Nephron progenitor cell (in vitro differentiated cells): Measurements from ENCODE around the gene DUS1L.

Experiments
- DNase-seq: peaks from one replicate; pipeline ENCODE4 v3.0.0; 2021
- H3K27ac Mint-ChIP-seq: 2 replicates; pipeline ENCODE4 v1.8.0; 2021; ENCODE audit warnings: mild to moderate bottlenecking, moderate library complexity, mixed read lengths
- H3K27me3 Mint-ChIP-seq: 2 replicates; pipeline ENCODE4 v1.8.0; 2021; ENCODE audit warnings: mild to moderate bottlenecking, low read depth, mixed read lengths; ENCODE audit not compliant: poor library complexity
- H3K36me3 Mint-ChIP-seq: 2 replicates; pipeline ENCODE4 v1.8.0; 2021; ENCODE audit warnings: low read depth, mixed read lengths
- H3K4me1 Mint-ChIP-seq: 2 replicates; pipeline ENCODE4 v1.8.0; 2021; ENCODE audit warnings: mixed read lengths
- H3K4me3 Mint-ChIP-seq: 2 replicates; pipeline ENCODE4 v1.8.0; 2021; ENCODE audit warnings: mild to moderate bottlenecking, moderate library complexity, mixed read lengths
- H3K9me3 Mint-ChIP-seq: 2 replicates; pipeline ENCODE4 v1.8.0; 2021; ENCODE audit warnings: mild to moderate bottlenecking, moderate library complexity, mixed read lengths
- TF ChIP-seq, protein P1 (sequence below): fragments of 200-600 bp; sonication (generic); IDR thresholded peaks from 2 replicates; pipeline ENCODE4 v1.5.0; 2021; ENCODE audit warnings: antibody characterized with exemption

The DUS1L gene

DNA sequence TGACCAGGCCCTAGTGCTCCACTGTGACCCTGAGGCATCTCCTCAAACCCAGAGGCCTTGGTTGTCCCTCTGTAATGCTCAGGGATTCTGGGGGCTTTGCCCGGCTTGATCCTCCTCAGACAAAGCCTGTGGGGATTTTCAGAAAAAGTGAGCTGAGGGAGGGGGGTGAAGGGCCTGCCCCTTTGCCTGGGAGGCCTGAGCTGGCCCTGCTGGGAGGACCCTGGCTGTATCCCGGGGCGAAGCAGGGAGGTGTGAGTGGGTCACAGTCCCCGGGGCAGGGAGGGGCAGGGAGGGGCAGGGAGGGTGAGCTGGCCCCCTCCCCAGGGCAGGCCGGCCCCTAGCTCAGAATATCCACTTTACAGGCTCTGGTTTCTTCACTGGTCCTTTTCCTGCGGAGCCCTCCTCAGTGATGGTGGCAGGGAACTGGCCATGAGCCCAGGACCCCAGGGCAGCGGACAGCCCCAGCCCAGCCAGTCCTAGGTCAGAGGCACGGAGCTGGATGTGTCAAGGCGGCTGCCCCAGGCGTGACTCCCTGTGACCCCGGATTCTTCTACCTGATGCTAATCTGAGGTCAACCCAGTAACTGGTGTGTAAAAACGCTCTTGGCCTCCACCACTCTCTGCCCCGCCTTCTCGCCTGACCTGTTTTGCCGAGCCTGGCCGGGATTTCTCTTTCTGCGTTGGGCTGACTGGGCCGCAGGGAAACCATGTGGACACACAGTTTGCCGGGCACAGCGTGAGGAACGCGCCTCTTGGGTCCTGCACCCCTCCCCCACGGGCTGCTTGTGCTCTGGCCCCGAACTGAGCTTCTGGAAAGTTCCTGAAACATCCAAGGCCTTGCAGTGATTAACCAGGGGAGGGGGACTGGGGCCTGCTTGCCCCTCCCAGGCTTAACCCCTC is 38.2 kb upstream of the DUS1L start:
- no peaks in the 10 kb centered on the region for H3K9me3 Mint-ChIP-seq
- peak; percentile 54 for DNase-seq
- TF ChIP-seq, protein P1, sequence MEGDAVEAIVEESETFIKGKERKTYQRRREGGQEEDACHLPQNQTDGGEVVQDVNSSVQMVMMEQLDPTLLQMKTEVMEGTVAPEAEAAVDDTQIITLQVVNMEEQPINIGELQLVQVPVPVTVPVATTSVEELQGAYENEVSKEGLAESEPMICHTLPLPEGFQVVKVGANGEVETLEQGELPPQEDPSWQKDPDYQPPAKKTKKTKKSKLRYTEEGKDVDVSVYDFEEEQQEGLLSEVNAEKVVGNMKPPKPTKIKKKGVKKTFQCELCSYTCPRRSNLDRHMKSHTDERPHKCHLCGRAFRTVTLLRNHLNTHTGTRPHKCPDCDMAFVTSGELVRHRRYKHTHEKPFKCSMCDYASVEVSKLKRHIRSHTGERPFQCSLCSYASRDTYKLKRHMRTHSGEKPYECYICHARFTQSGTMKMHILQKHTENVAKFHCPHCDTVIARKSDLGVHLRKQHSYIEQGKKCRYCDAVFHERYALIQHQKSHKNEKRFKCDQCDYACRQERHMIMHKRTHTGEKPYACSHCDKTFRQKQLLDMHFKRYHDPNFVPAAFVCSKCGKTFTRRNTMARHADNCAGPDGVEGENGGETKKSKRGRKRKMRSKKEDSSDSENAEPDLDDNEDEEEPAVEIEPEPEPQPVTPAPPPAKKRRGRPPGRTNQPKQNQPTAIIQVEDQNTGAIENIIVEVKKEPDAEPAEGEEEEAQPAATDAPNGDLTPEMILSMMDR = no peak
- peaks cover 5% of the 10 kb centered on the region for H3K36me3 Mint-ChIP-seq
- peak overlapping the region; percentile 45 for H3K4me3 Mint-ChIP-seq
- peaks cover 80% of the 10 kb centered on the region for H3K4me1 Mint-ChIP-seq
- no peaks in the 10 kb centered on the region for H3K27me3 Mint-ChIP-seq
- H3K27ac Mint-ChIP-seq = peak overlapping the region; percentile 97

DNA sequence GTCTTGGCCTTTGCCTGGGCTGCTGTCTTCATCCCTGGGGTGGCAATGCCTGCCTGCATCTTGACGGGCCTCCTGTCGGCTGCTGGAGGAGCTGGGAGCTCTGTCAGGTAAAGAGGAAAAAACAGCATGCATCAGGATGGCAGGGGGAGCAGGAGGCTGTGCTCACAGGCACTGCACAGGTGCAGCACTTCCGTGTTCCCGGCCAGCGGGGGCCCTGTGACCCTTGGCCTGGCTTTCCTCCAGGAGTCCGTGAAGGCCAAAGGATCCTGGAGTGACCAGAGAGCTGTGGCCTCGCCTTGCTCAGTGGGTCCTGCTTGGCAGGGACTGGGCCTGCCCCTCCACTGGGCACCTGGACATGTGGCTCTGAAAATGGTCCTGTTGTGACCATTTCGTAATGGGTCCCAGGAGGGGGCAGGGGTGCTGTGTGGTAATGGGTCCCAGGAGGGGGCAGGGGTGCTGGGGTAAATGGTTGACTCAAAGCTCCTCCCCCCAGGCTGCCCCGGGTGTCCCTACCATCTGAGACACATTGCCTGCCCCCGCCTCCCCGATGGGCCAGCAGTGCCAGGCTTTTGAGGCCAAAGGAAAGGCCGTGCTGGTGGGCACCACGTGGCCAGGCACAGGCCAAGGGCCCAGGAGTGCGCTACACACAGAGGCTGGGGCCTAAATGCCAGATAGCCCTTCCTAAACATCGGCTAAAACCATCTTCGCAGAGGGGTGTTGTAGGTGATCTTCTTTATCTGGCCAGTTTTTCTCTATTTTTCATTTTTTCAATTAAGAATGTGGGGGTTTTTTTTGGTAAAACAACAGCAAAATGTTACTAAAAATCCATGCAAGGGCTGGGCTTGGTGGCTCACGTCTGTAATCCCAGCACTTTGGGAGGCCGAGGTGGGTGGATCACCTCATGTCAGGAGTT is 36.4 kb upstream of the DUS1L start:
- DNase-seq = no peak
- Mint-ChIP-seq H3K4me1 (peaks cover 64% of the 10 kb centered on the region), H3K36me3 (no peaks in the 10 kb centered on the region), H3K27me3 (no peaks in the 10 kb centered on the region), H3K27ac (peak overlapping the region; percentile 22), H3K9me3 (no peaks in the 10 kb centered on the region), H3K4me3 (no peak overlapping the region)
- TF ChIP-seq, protein P1 = no peak

DNA sequence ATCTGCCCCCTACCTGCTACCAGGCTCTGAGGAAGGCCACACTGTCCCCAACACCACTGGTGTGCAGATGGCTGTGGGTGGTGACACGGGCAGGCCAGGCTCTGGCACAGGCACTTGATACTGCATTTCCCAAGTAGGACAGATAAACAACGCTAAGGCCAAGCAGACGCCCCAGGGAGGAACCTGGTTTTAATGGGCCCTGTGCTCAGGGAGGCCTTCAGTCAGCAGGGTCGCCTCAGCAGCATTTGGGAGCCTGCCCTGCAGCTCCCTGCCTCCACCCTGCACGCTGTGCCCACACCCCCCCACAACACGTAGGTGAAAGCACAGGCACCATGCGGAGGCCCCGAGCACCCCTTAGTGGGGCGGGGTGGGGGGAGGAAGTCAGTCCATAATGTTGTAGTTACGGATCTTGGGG is 35.7 kb upstream of the DUS1L start:
- no peak for DNase-seq
- H3K27ac Mint-ChIP-seq = no peak overlapping the region
- no peaks in the 10 kb centered on the region for H3K9me3 Mint-ChIP-seq
- TF ChIP-seq, protein P1 = no peak
- H3K36me3 Mint-ChIP-seq = no peaks in the 10 kb centered on the region
- no peaks in the 10 kb centered on the region for H3K27me3 Mint-ChIP-seq
- peaks cover 63% of the 10 kb centered on the region for H3K4me1 Mint-ChIP-seq
- peak overlapping the region; percentile 8 for H3K4me3 Mint-ChIP-seq

DNA sequence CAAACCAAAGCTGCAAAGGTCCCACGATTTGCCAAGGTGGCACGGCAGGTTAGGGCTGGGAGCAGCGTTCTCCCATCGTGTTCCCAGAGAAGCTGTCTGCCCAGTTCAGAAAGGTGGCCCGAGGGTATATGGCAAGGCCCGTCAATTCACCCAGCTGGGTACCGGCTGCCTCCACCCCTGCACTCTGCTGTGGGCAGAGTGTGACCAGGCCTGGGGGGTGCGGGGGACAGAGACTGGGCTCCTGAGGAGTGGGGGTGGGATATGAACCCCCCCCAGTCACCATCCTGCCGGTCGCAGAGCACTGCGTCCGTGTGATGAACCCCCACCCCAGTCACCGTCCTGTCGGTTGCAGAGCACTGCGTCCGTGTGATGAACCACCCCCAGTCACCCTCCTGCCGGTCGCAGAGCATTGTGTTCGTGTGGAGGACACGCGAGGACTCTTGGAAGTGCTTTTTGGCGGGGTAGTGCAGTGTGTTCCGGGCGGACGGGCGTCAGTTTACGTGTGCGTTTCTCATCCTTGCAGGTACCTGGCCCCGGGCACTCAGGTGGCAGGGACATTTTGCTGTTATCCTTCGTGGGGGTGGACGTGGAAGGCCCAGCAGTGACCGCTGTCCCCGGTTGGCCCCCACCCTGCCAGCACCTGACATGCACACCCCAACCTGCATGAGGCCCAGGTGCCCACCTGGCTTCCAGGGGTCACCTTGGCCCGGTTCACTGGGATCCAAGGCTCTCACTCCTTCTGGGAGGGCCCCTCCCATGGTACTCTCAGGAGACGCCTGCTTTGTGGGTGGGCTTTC is 35.1 kb upstream of the DUS1L start:
- peak overlapping the region; percentile 77 for H3K4me3 Mint-ChIP-seq

More for the DNA sequence above, 35.1 kb upstream of the DUS1L start:
- Mint-ChIP-seq H3K27me3 (no peaks in the 10 kb centered on the region), H3K4me1 (peaks cover 63% of the 10 kb centered on the region), H3K9me3 (no peaks in the 10 kb centered on the region), H3K36me3 (no peaks in the 10 kb centered on the region), H3K27ac (no peak overlapping the region)
- DNase-seq = no peak
- TF ChIP-seq, protein P1 = no peak
